ENCODE measurements around the gene EHF. TPM values are rescaled to one million over a fixed set of nuclear protein-coding genes. Genes with fewer than 3 reads are reported as not detected.

Gene EHF
- total and polyA plus RNA-seq, 4 donors = 8.9 to 144 (median 62.9) TPM

GRCh38 chr11:34706709-34707461, 86.0 kb downstream of the EHF start:
- H3K36me3 ChIP-seq (ENCODE audit: control insufficient read depth in 4 of 4, insufficient read depth in 4 of 4, low read length in 4 of 4) = no peaks in the 10 kb centered on the region
- H3K27ac ChIP-seq (ENCODE audit: low read depth in 1 of 2, low read length in 1 of 2) = no peak overlapping the region
- TF ChIP-seq, protein P1, sequence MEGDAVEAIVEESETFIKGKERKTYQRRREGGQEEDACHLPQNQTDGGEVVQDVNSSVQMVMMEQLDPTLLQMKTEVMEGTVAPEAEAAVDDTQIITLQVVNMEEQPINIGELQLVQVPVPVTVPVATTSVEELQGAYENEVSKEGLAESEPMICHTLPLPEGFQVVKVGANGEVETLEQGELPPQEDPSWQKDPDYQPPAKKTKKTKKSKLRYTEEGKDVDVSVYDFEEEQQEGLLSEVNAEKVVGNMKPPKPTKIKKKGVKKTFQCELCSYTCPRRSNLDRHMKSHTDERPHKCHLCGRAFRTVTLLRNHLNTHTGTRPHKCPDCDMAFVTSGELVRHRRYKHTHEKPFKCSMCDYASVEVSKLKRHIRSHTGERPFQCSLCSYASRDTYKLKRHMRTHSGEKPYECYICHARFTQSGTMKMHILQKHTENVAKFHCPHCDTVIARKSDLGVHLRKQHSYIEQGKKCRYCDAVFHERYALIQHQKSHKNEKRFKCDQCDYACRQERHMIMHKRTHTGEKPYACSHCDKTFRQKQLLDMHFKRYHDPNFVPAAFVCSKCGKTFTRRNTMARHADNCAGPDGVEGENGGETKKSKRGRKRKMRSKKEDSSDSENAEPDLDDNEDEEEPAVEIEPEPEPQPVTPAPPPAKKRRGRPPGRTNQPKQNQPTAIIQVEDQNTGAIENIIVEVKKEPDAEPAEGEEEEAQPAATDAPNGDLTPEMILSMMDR (IDR thresholded peaks at IDR 0.05; ENCODE audit: control extremely low read depth, extremely low read depth) = no peak
- ATAC-seq (ENCODE audit: insufficient read depth, low FRiP score) = no peak
- no peaks in the 10 kb centered on the region for H3K4me1 ChIP-seq (ENCODE audit: control insufficient read depth in 5 of 5, insufficient read depth in 5 of 5, low read length in 5 of 5)
- no peak for DNase-seq
- H3K9ac ChIP-seq (ENCODE audit: insufficient read depth in 1 of 2, low read length in 2 of 2) = no peak overlapping the region
- H3K4me3 ChIP-seq = no peak overlapping the region
- 71 to 80% methylated on average over 2 of the region's 2 CpGs for WGBS, 2 donors
- no peaks in the 10 kb centered on the region for H3K27me3 ChIP-seq (ENCODE audit: control insufficient read depth in 3 of 3, insufficient read depth in 3 of 3, low read length in 2 of 3)
- peaks cover 0 to 11% (median 6%) of the 10 kb centered on the region in 4 donors for H3K9me3 ChIP-seq (ENCODE audit: control insufficient read depth in 4 of 4, insufficient read depth in 3 of 4, low read length in 3 of 4)

GRCh38 chr11:34707462-34707840, 86.6 kb downstream of the EHF start:
- Histone ChIP-seq H3K4me3 (no peak overlapping the region), H3K9me3 (ENCODE audit: control insufficient read depth in 4 of 4, insufficient read depth in 3 of 4, low read length in 3 of 4) (peaks cover 0 to 12% (median 5%) of the 10 kb centered on the region in 4 donors), H3K4me1 (ENCODE audit: control insufficient read depth in 5 of 5, insufficient read depth in 5 of 5, low read length in 5 of 5) (no peaks in the 10 kb centered on the region), H3K27me3 (ENCODE audit: control insufficient read depth in 3 of 3, insufficient read depth in 3 of 3, low read length in 2 of 3) (no peaks in the 10 kb centered on the region), H3K9ac (ENCODE audit: insufficient read depth in 1 of 2, low read length in 2 of 2) (no peak overlapping the region), H3K36me3 (ENCODE audit: control insufficient read depth in 4 of 4, insufficient read depth in 4 of 4, low read length in 4 of 4) (no peaks in the 10 kb centered on the region), H3K27ac (ENCODE audit: low read depth in 1 of 2, low read length in 1 of 2) (no peak overlapping the region)
- DNase-seq = no peak
- TF ChIP-seq, protein P1 (IDR thresholded peaks at IDR 0.05; ENCODE audit: control extremely low read depth, extremely low read depth) = no peak
- 38 to 90% methylated on average over 3 of the region's 3 CpGs for WGBS, 2 donors
- no peak for ATAC-seq (ENCODE audit: insufficient read depth, low FRiP score)

Other genes starting within 250 kb of the EHF start
- 100 to 1,000 TPM; 119 to 319 TPM for gene CAT, start 182.2 kb upstream of the EHF start, total RNA-seq
- gene CAT, start 182.2 kb upstream of the EHF start, polyA plus RNA-seq = 10 to 100 TPM; 91.8 to 91.9 TPM
- 10 to 100 TPM; 10.6 to 24.6 TPM for gene ELF5, start 107.3 kb upstream of the EHF start, total RNA-seq
- 1 to 10 TPM; 1.4 to 3.7 TPM for gene ELF5, start 107.3 kb upstream of the EHF start, polyA plus RNA-seq